B cell (primary cell): ENCODE data around the gene RRP36. TPM values are rescaled to one million over a fixed set of nuclear protein-coding genes. Genes with fewer than 3 reads are reported as not detected.

Experiments
- ATAC-seq: fragments of 200-7000 bp; cut with Tn5 transposase; one replicate; pipeline ENCODE4 v1.10.0; 2021; ENCODE audit warnings: low read depth, mild to moderate bottlenecking, moderate number of reproducible peaks, moderate library complexity
- CTCF ChIA-PET: fragments of 350-600 bp; sonication (Branson Sonifier 250); formaldehyde crosslinking; loops from one replicate; lab custom pipeline; 2021; ENCODE audit warnings: antibody characterized with exemption, inconsistent platforms; lab: Charles Lee
- POLR2A ChIA-PET: fragments of 350-600 bp; sonication (Branson Sonifier 250); formaldehyde crosslinking; loops from one replicate; lab custom pipeline; 2021; ENCODE audit warnings: antibody characterized with exemption; lab: Charles Lee
- DNase-seq: peaks from one replicate; pipeline ENCODE4 v3.0.0; 2013
- H2AFZ ChIP-seq: 2 replicates; pipeline ENCODE4 v1.6.1; 2012; ENCODE audit warnings: mild to moderate bottlenecking, low read depth, low read length; ENCODE audit not compliant: insufficient read depth, poor library complexity, severe bottlenecking
- H3K27ac ChIP-seq, 2 donors: 1 replicate in 1 of 2; 2 replicates in 1 of 2; pipeline ENCODE4 v1.5.1; 2012 to 2013; ENCODE audit warnings: low read length in 2 of 2, mild to moderate bottlenecking in 2 of 2, moderate library complexity in 1 of 2
- H3K27me3 ChIP-seq, 4 experiments: fragments of 200-600 bp in 1 of 4; sonication (generic) in 1 of 4; replicated peaks in 1 of 4; 1 replicate in 2 of 4; 2 replicates in 2 of 4; pipeline versions ENCODE4 v1.6.1 to v1.7.0; 2013 to 2016; ENCODE audit warnings: low read length in 3 of 4, mild to moderate bottlenecking in 2 of 4, mixed read lengths in 1 of 4, moderate library complexity in 1 of 4; ENCODE audit not compliant: insufficient read depth in 4 of 4, control insufficient read depth in 3 of 4; ENCODE audit errors: control extremely low read depth in 1 of 4
- H3K36me3 ChIP-seq, 2 experiments: replicated peaks in 1 of 2; 1 replicate in 1 of 2; 2 replicates in 1 of 2; pipeline versions ENCODE4 v1.6.1 to v1.7.1; 2013; ENCODE audit warnings: low read length in 1 of 2; ENCODE audit not compliant: insufficient read depth in 2 of 2, control insufficient read depth in 1 of 2; ENCODE audit errors: control extremely low read depth in 1 of 2, extremely low read depth in 1 of 2
- H3K4me1 ChIP-seq, 2 donors: fragments of 200-600 bp in 1 of 2; sonication (generic) in 1 of 2; 1 replicate in 1 of 2; 2 replicates in 1 of 2; pipeline versions ENCODE4 v1.5.1 to v1.6.1; 2013 to 2017; ENCODE audit warnings: low read length in 2 of 2; ENCODE audit not compliant: control insufficient read depth in 2 of 2, insufficient read depth in 2 of 2
- H3K4me2 ChIP-seq: replicated peaks from 2 replicates; pipeline ENCODE3; 2012; ENCODE audit warnings: mild to moderate bottlenecking, low read depth, low read length; ENCODE audit not compliant: poor library complexity, severe bottlenecking
- H3K4me3 ChIP-seq, 5 experiments: fragments of 200-600 bp in 1 of 5; sonication (generic) in 1 of 5; 1 replicate in 3 of 5; 2 replicates in 2 of 5; pipeline versions ENCODE4 v1.5.1 to v1.7.0; 2011 to 2016; ENCODE audit warnings: low read length in 4 of 5, mild to moderate bottlenecking in 4 of 5, low read depth in 2 of 5, control low read depth in 1 of 5, moderate library complexity in 1 of 5; ENCODE audit not compliant: insufficient read depth in 1 of 5; ENCODE audit errors: control extremely low read depth in 1 of 5, extremely low read depth in 1 of 5
- H3K79me2 ChIP-seq: fragments of 200-600 bp; sonication (generic); one replicate; pipeline ENCODE4 v1.6.0; 2016; ENCODE audit warnings: low read length; ENCODE audit not compliant: control insufficient read depth, insufficient read depth
- H3K9ac ChIP-seq: fragments of 200-600 bp; sonication (generic); 2 replicates; pipeline ENCODE4 v1.6.1; 2017; ENCODE audit warnings: mild to moderate bottlenecking, low read length, moderate library complexity
- H3K9me3 ChIP-seq, 3 donors: one replicate each; pipeline versions ENCODE4 v1.6.1 to v1.7.1; 2013; ENCODE audit warnings: low read length in 2 of 3; ENCODE audit not compliant: control insufficient read depth in 2 of 3, insufficient read depth in 1 of 3; ENCODE audit errors: control extremely low read depth in 1 of 3
- H4K20me1 ChIP-seq: 2 replicates; pipeline ENCODE4 v1.6.0; 2012; ENCODE audit warnings: mild to moderate bottlenecking, low read length; ENCODE audit not compliant: insufficient read depth, control insufficient read depth, poor library complexity, severe bottlenecking
- H3K27ac Mint-ChIP-seq: one replicate; pipeline ENCODE4 v1.8.0; 2021; ENCODE audit warnings: mixed read lengths
- H3K27me3 Mint-ChIP-seq: one replicate; pipeline ENCODE4 v1.8.0; 2021; ENCODE audit warnings: mixed read lengths
- H3K4me1 Mint-ChIP-seq: one replicate; pipeline ENCODE4 v1.8.0; 2021; ENCODE audit warnings: mixed read lengths
- H3K4me3 Mint-ChIP-seq: one replicate; pipeline ENCODE4 v1.8.0; 2021; ENCODE audit warnings: mixed read lengths
- H3K9me3 Mint-ChIP-seq: one replicate; pipeline ENCODE4 v1.8.0; 2022; ENCODE audit warnings: mixed read lengths; ENCODE audit not compliant: insufficient read depth
- EZH2 ChIP-seq: IDR thresholded peaks from 2 replicates; pipeline ENCODE4 v1.6.1; 2012; ENCODE audit warnings: borderline replicate concordance, low read depth, mild to moderate bottlenecking, moderate library complexity, low read length; ENCODE audit not compliant: insufficient read depth, poor library complexity, severe bottlenecking
- WGBS: methylation state at CpG from one replicate; pipeline ENCODE4 v1.1.5; 2013; ENCODE audit warnings: missing lambda C conversion rate; ENCODE audit not compliant: insufficient coverage; 5-methylcytosine and 5-hydroxymethylcytosine counted together
- intact Hi-C: fragments of 100-400 bp; cut with micrococcal nuclease; formaldehyde crosslinking; loops from one replicate; pipeline ENCODE4 v1.10.0; 2022
- polyA plus RNA-seq: library from polyadenylated mRNA; depleted of rRNA; stranded (reverse); fragments of >200 nt; gene quantifications from 2 replicates; pipeline ENCODE4 v1.2.3, GENCODE V29; 2012
- total RNA-seq, 2 donors: library from RNA; stranded (reverse); fragments of 120-200 nt in 1 of 2; gene quantifications; 1 replicate in 1 of 2; 2 replicates in 1 of 2; pipeline versions ENCODE4 v1.2.3 to v1.2.4, GENCODE V29; 2013 to 2022
- TF ChIP-seq, protein P1 (sequence below): fragments of 200-600 bp; IDR thresholded peaks from one replicate; pipeline ENCODE4 v1.8.0; 2022; ENCODE audit warnings: antibody characterized with exemption, mild to moderate bottlenecking

Gene RRP36
- total and polyA plus RNA-seq, 2 donors (not counting 1 experiment from before 2014, with no cell fraction given) = 22.8 to 46.2 TPM

DNA sequence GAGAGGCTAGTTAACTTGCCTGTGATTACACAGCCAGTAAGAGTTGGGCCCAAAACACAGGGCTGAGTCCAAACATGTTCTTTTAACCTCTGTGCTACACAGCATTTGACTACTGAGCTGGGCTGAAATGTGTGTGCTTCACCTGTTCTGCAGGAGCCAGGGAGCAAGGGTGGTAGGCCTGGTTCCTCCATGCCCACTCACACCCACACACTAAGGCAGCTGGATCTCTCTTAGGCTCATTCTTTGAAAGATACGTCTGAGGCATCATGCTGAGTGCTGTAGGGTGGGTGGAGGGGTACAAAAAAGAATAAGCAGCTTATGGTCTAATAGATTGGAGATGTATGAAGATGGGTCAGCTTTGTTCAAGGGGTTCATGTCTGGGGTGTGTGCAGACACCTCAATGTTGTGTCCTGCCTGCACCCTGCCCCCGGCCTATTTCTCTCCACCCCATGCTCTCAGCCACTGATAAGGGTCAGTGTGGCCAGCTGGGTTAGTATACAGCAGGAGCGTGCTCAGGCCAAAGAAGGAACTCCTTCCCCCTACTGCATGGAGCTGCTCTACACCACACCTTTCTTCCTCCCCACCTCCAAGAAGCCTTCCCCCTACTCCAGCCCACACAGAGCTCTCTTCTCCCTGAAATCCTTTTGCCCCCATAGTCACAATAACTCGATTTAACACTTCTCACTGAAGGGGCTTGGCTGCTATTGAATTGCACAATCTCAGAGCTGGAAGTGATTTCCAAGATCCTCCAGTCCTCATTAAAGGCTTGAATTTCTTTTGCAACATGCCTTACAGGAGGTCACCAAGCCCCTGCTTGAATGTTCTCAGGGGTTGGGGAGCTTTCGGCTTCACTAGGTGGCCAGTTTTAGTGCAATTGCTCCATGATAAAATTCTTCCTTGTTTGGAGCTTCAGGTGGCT is 33.6 kb upstream of the RRP36 start:
- H3K27ac ChIP-seq = no peak overlapping the region
- H4K20me1 ChIP-seq = no peaks in the 10 kb centered on the region
- ChIA-PET POLR2A (interaction anchor here (0.5 to 0.6 kb wide), 3 partner anchors 51 to 195 kb away, joined by 3 to 4 read pairs (median 3); no protein-coding TSS in a partner anchor), CTCF (interaction anchor here (1.1 kb wide), 1 partner anchor 15 kb away, joined by 3 read pairs; no protein-coding TSS in a partner anchor)
- H3K27ac Mint-ChIP-seq = no peak overlapping the region
- no peak for TF ChIP-seq EZH2
- TF ChIP-seq, protein P1, sequence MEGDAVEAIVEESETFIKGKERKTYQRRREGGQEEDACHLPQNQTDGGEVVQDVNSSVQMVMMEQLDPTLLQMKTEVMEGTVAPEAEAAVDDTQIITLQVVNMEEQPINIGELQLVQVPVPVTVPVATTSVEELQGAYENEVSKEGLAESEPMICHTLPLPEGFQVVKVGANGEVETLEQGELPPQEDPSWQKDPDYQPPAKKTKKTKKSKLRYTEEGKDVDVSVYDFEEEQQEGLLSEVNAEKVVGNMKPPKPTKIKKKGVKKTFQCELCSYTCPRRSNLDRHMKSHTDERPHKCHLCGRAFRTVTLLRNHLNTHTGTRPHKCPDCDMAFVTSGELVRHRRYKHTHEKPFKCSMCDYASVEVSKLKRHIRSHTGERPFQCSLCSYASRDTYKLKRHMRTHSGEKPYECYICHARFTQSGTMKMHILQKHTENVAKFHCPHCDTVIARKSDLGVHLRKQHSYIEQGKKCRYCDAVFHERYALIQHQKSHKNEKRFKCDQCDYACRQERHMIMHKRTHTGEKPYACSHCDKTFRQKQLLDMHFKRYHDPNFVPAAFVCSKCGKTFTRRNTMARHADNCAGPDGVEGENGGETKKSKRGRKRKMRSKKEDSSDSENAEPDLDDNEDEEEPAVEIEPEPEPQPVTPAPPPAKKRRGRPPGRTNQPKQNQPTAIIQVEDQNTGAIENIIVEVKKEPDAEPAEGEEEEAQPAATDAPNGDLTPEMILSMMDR = no peak
- peaks cover 62% of the 10 kb centered on the region for H3K79me2 ChIP-seq
- no peaks in the 10 kb centered on the region for H3K27me3 ChIP-seq
- H3K4me1 ChIP-seq = peaks cover 10 to 20% of the 10 kb centered on the region in 2 donors
- H2AFZ ChIP-seq = no peak overlapping the region
- H3K36me3 ChIP-seq = peaks cover 0 to 29% of the 10 kb centered on the region in 2 experiments
- no peaks in the 10 kb centered on the region for H3K9me3 ChIP-seq
- ATAC-seq (no peak), DNase-seq (no peak)
- no peak overlapping the region for H3K4me3 ChIP-seq
- H3K27me3 Mint-ChIP-seq = no peaks in the 10 kb centered on the region
- no peak overlapping the region for H3K9ac ChIP-seq
- 90% methylated on average over 5 of the region's 5 CpGs for WGBS
- intact Hi-C loops = no loop called here
- H3K9me3 Mint-ChIP-seq = no peaks in the 10 kb centered on the region
- H3K4me1 Mint-ChIP-seq = peaks cover 38% of the 10 kb centered on the region
- H3K4me3 Mint-ChIP-seq = no peak overlapping the region
- H3K4me2 ChIP-seq = no peak overlapping the region

GRCh38 chr6:42988486-42989020 is 32.9 kb upstream of the RRP36 start:
- ATAC-seq (no peak), DNase-seq (no peak)
- H3K79me2 ChIP-seq = peaks cover 55% of the 10 kb centered on the region
- H3K9me3 ChIP-seq = no peaks in the 10 kb centered on the region
- H3K4me3 ChIP-seq = no peak overlapping the region
- ChIA-PET CTCF (no interaction called here), POLR2A (no interaction called here)
- H3K4me3 Mint-ChIP-seq = no peak overlapping the region
- no peaks in the 10 kb centered on the region for H3K27me3 Mint-ChIP-seq
- intact Hi-C loops = no loop called here
- no peak overlapping the region for H3K27ac Mint-ChIP-seq
- no peak overlapping the region for H2AFZ ChIP-seq
- H3K4me1 ChIP-seq = peaks cover 10 to 19% of the 10 kb centered on the region in 2 donors
- H3K27ac ChIP-seq = no peak overlapping the region
- no peak overlapping the region for H3K4me2 ChIP-seq
- peaks cover 0 to 30% of the 10 kb centered on the region in 2 experiments for H3K36me3 ChIP-seq
- peaks cover 38% of the 10 kb centered on the region for H3K4me1 Mint-ChIP-seq
- no peaks in the 10 kb centered on the region for H3K27me3 ChIP-seq
- H3K9ac ChIP-seq = no peak overlapping the region
- TF ChIP-seq, protein P1 = no peak
- TF ChIP-seq EZH2 = no peak
- WGBS = 89% methylated on average over 1 of the region's 1 CpG
- no peaks in the 10 kb centered on the region for H4K20me1 ChIP-seq
- no peaks in the 10 kb centered on the region for H3K9me3 Mint-ChIP-seq
